Gastrocnemius medialis (tissue), 4 donors: Measurements from ENCODE around the gene GP5. TPM values are rescaled to one million over a fixed set of nuclear protein-coding genes. Genes with fewer than 3 reads are reported as not detected.

Source experiments
- ATAC-seq, 2 donors: fragments of 150-250 bp; one replicate each; pipeline ENCODE4 v1.9.1; 2016
- DNase-seq, 2 donors: peaks; one replicate each; pipeline ENCODE4 v3.0.0-alpha.2; 2019
- H3K27ac ChIP-seq, 4 donors: fragments of 200-600 bp; sonication (generic); 1 replicate in 1 of 4; 2 replicates in 3 of 4; pipeline ENCODE4 v1.5.1; 2016 to 2018; ENCODE audit warnings: mild to moderate bottlenecking in 2 of 4, moderate library complexity in 1 of 4
- H3K27me3 ChIP-seq, 3 donors: fragments of 200-600 bp; sonication (generic) in 2 of 3; 1 replicate in 1 of 3; 2 replicates in 2 of 3; pipeline versions ENCODE4 v1.5.1 to v1.6.0; 2016 to 2019; ENCODE audit warnings: mild to moderate bottlenecking in 1 of 3, moderate library complexity in 1 of 3
- H3K36me3 ChIP-seq, 2 donors: fragments of 200-600 bp; sonication (generic) in 1 of 2; one replicate each; pipeline ENCODE4 v1.5.1; 2017 to 2018
- H3K4me1 ChIP-seq, 2 donors: fragments of 200-600 bp; sonication (generic) in 1 of 2; one replicate each; pipeline ENCODE4 v1.5.1; 2016 to 2017; ENCODE audit warnings: mild to moderate bottlenecking in 2 of 2
- H3K4me3 ChIP-seq, 4 donors: fragments of 200-600 bp; sonication (generic) in 3 of 4; 1 replicate in 1 of 4; 2 replicates in 3 of 4; pipeline ENCODE4 v1.5.1; 2016 to 2019; ENCODE audit warnings: mild to moderate bottlenecking in 2 of 4
- H3K9me3 ChIP-seq, 3 donors: fragments of 200-600 bp; sonication (generic) in 2 of 3; 1 replicate in 1 of 3; 2 replicates in 2 of 3; pipeline ENCODE4 v1.5.1; 2016 to 2019
- POLR2A ChIP-seq, 2 donors: fragments of 450-650 bp; IDR thresholded peaks; one replicate each; pipeline ENCODE4 v1.6.1; 2017; ENCODE audit warnings: antibody characterized with exemption in 2 of 2, mild to moderate bottlenecking in 2 of 2, moderate library complexity in 2 of 2
- in situ Hi-C, 4 donors: fragments of 200-750 bp; cut with MboI; loops; one replicate each; pipeline versions ENCODE4 v1.15.0 to v1.8.0; 2017; ENCODE audit warnings: low sequenced_read_pairs in 4 of 4
- intact Hi-C: fragments of 100-400 bp; cut with DNase I; formaldehyde crosslinking; loops from one replicate; pipeline ENCODE4 v1.15.1; 2023; ENCODE audit warnings: low total_unique reads
- total RNA-seq, 4 donors: library from RNA; depleted of rRNA; stranded (reverse); fragments of >200 nt; gene quantifications; one replicate each; pipeline versions ENCODE4 v1.1.0 to v1.2.3, GENCODE V29; 2016
- TF ChIP-seq, protein P1 (sequence below), 5 experiments: fragments of 450-650 bp in 3 of 5; fragments of 200-600 bp in 2 of 5; sonication (generic) in 2 of 5; IDR thresholded peaks in 4 of 5; conservative IDR thresholded peaks in 1 of 5; 1 replicate in 4 of 5; 2 replicates in 1 of 5; pipeline ENCODE4 v1.5.1; 2016 to 2019; ENCODE audit warnings: antibody characterized with exemption in 5 of 5, mild to moderate bottlenecking in 3 of 5, moderate library complexity in 3 of 5

Gene GP5
- total RNA-seq, 4 donors from 2014 or later = 0.10 TPM; not detected in 3

DNA sequence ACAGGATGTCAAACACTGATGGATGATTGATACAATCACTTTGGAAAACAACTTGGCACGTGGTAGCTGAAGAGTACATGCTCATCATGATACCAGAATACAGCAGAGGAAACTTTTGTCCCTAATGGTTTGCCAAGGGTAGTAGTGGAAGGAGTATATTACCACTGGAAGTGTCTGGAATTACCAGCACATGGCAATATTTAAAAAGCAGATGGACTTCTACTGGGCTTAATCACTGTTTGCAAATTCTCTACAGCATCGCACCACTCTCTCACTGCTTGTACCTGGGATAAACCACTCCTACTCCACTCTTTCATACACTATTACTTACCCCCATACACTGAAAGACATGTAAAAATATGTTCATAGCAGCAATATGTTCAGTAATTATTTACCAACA, 19.6 kb upstream of the GP5 start:
- no peak overlapping the region for H3K27ac ChIP-seq
- peaks cover 0 to 6% of the 10 kb centered on the region in 2 donors for H3K4me1 ChIP-seq
- TF ChIP-seq, protein P1, sequence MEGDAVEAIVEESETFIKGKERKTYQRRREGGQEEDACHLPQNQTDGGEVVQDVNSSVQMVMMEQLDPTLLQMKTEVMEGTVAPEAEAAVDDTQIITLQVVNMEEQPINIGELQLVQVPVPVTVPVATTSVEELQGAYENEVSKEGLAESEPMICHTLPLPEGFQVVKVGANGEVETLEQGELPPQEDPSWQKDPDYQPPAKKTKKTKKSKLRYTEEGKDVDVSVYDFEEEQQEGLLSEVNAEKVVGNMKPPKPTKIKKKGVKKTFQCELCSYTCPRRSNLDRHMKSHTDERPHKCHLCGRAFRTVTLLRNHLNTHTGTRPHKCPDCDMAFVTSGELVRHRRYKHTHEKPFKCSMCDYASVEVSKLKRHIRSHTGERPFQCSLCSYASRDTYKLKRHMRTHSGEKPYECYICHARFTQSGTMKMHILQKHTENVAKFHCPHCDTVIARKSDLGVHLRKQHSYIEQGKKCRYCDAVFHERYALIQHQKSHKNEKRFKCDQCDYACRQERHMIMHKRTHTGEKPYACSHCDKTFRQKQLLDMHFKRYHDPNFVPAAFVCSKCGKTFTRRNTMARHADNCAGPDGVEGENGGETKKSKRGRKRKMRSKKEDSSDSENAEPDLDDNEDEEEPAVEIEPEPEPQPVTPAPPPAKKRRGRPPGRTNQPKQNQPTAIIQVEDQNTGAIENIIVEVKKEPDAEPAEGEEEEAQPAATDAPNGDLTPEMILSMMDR (IDR thresholded peaks at IDR 0.05 in 4 of 5, conservative IDR thresholded peaks at IDR 0.05 in 1 of 5) = no peak
- no peak for TF ChIP-seq POLR2A (IDR thresholded peaks at IDR 0.05)
- intact Hi-C loops = no loop called here
- ATAC-seq (no peak), DNase-seq (no peak)
- H3K27me3 ChIP-seq = no peaks in the 10 kb centered on the region
- H3K36me3 ChIP-seq = peaks cover 0 to 13% of the 10 kb centered on the region in 2 donors
- in situ Hi-C loops = no loop called here
- no peak overlapping the region for H3K4me3 ChIP-seq
- H3K9me3 ChIP-seq = no peaks in the 10 kb centered on the region

DNA sequence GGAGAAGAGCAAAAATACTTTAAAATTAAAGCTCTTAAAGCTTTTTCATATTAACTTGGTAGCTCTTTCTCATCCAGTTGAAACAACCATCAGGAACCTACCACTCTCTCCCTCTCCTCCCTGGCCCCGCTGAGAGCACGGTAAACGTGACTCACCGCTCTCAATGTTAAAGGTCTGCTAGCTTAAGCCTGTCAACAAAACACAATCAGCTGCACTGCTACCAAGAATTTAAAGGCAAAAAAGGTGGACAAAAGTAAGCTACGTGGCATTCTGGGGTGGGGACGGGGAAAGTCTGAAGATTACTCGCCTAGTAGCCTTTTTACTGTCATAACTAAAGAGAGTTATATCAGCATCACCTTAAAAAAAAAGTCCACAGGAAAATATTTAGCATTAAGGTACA, 8.4 kb upstream of the GP5 start:
- TF ChIP-seq POLR2A (IDR thresholded peaks at IDR 0.05) = no peak
- TF ChIP-seq, protein P1 (IDR thresholded peaks at IDR 0.05 in 4 of 5, conservative IDR thresholded peaks at IDR 0.05 in 1 of 5) = no peak
- Histone ChIP-seq H3K9me3 (no peaks in the 10 kb centered on the region), H3K4me3 (no peak overlapping the region), H3K27ac (no peak overlapping the region), H3K4me1 (no peaks in the 10 kb centered on the region), H3K36me3 (peaks cover 0 to 22% of the 10 kb centered on the region in 2 donors), H3K27me3 (peaks cover 0 to under 1% (median 0%) of the 10 kb centered on the region in 3 donors)
- in situ Hi-C loops (loop anchor here in 2 of 4 donors (5.0 kb wide), 1 partner anchor 75 kb away; no protein-coding TSS in a partner anchor), intact Hi-C loops (no loop called here)
- DNase-seq (no peak), ATAC-seq (no peak)

DNA sequence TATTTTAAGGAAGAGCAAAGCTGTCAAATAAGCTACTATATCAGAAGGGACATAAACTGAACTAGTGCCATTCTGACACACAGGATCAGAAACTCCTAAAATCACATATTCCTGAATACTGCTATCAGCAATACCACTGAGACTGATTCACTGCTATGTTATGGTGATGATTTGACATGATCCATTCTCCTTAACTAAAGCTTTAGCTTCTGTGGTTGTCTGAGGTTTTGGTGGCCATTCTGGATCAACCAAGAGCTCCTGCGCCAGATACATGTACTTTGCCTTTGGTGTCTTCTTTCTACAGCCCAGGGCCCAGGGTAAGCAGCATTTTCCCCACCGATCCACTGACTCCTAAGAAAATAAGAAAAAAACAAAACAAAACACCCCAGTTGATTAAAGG, 6.7 kb upstream of the GP5 start:
- no peaks in the 10 kb centered on the region for H3K9me3 ChIP-seq
- TF ChIP-seq, protein P1 (IDR thresholded peaks at IDR 0.05 in 4 of 5, conservative IDR thresholded peaks at IDR 0.05 in 1 of 5) = no peak
- TF ChIP-seq POLR2A (IDR thresholded peaks at IDR 0.05) = no peak
- no peak overlapping the region for H3K4me3 ChIP-seq
- no peak overlapping the region for H3K27ac ChIP-seq
- intact Hi-C loops = no loop called here
- DNase-seq = no peak
- H3K4me1 ChIP-seq = no peaks in the 10 kb centered on the region
- H3K36me3 ChIP-seq = peaks cover 0 to 9% of the 10 kb centered on the region in 2 donors
- no peak for ATAC-seq
- in situ Hi-C loops = loop anchor here in 2 of 4 donors (5.0 kb wide), 1 partner anchor 73 kb away; no protein-coding TSS in a partner anchor
- H3K27me3 ChIP-seq = peaks cover 0 to 3% (median 0%) of the 10 kb centered on the region in 3 donors

DNA sequence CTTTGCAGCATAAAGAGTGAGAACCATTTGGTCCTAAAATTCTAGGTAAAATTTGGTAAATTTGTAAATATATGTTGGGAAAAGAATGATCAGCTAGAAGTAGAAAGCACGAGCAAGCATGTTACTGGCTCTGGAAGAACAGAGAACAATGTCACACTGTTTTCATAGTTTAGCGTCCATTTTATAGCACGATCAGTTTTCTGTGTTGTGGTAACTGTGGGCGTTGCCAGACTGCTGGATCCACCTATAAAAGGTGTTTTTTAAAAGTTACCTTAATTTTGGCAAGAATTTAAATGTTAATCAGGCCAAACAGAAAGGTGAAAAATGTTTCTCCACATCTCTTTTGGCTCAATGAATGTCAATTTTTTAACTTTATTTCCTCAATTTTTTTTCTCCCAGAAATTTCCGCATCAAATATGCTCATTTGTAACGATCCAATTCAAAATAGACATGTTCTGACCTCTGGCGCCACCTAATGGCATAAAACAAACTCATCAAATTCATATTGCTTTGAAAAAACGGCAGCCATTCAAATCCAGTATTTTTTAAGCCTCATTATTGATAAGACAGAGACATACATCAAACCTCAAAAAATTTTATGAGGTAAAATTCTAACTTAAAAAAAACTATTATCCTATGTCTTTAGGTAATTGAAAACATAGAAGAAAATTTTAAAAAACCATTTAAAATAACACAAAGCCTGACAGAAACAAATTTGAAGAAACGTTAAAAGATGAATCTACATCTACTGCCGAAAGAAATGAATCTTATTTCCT, 5.5 kb upstream of the GP5 start:
- no peak for DNase-seq
- ATAC-seq = no peak
- no peaks in the 10 kb centered on the region for H3K9me3 ChIP-seq
- intact Hi-C loops = loop anchor here (1.0 kb wide), 1 partner anchor 71 kb away; no protein-coding TSS in a partner anchor
- TF ChIP-seq, protein P1 (IDR thresholded peaks at IDR 0.05 in 4 of 5, conservative IDR thresholded peaks at IDR 0.05 in 1 of 5) = peak; percentile 31 to 68 (median 47)
- no peak for TF ChIP-seq POLR2A (IDR thresholded peaks at IDR 0.05)
- no peak overlapping the region for H3K4me3 ChIP-seq
- H3K4me1 ChIP-seq = no peaks in the 10 kb centered on the region
- H3K27me3 ChIP-seq = peaks cover 0 to 6% (median 5%) of the 10 kb centered on the region in 3 donors
- in situ Hi-C loops = loop anchor here in 2 of 4 donors (5.0 kb wide), 1 partner anchor 72 kb away; no protein-coding TSS in a partner anchor
- H3K27ac ChIP-seq = no peak overlapping the region
- H3K36me3 ChIP-seq = peaks cover 0 to 9% of the 10 kb centered on the region in 2 donors
